GM21529 (cell line): Measurements from ENCODE around the gene ANKRD13C.
"Not testable (repeated sequence)": the region's sequence is repeated elsewhere in the genome, so short reads cannot be mapped to it uniquely, and the experiment has no call there.

ENCODE experiments used
- ATAC-seq: cut with Tn5 transposase; IDR thresholded peaks from one replicate; pipeline ENCODE4 v1.9.1; 2021; ENCODE audit not compliant: unreplicated experiment

Gene ANKRD13C

DNA sequence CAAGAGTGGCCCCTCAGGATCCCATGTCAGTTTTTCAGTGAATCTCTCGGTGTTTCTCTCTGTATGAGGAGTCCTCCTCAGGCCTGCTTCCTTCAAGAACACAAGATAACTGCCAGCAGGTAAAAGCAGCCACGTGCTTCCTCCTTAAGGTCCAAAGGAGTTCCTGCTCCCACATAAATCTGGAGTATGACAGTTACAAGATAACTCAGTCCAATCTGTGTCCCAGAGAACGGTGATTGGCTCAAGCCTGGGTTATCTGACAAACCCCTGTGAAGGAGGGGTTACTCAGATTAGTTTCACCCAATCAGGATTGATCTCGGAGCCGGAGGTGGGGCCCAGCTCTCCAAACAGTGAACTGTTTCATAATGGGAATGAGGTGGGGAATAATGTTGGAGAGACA lies 5.8 kb upstream of the ANKRD13C start:
- ATAC-seq, result no peak

DNA sequence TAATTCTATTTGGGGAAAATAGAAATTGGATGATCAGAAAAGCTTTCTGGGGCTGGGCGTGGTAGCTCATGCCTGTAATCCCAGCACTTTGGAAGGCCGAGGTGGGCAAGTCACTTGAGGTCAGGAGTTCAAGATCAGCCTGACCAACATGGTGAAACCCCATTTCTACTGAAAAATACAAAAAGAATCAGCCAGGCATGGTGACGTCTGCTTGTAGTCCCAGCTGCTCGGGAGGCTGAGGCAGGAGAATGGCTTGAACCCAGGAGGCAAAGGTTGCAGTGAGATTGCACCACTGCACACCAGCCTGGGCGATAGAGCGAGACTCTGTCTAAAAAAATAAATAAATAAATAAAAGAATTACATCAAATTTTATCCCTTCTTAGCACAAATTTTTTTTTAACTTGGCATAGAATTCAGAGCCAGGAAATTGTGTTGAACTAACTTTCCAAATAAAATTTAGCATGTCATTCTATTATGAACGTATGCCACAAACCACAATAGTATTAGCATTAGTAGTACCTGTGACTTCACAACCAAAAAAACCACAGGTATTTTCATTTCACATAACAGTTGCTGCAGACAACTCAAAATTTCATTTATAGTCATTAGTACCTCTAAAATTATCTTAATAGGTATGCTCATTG lies 4.5 kb upstream of the ANKRD13C start:
- ATAC-seq, result peak; percentile 37

DNA sequence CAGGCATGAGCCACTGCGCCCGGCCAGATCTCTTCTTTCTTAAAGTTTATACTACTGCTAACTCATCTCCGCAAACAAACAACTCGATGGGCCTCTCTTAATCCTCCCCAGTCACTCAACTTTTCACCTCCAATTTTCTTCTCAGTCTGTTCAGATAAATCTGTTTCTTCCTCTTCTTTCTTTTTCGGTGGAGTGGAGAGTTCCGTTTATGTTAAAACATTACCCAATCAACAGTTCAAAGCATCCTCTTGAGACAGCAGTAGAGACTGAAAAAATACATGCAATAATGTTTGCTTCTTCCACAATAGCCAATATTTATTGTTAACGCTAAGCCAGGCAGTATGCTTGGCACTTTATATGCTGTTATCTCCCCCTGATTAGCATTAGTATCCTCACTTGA lies 1.4 kb upstream of the ANKRD13C start:
- no peak for ATAC-seq

DNA sequence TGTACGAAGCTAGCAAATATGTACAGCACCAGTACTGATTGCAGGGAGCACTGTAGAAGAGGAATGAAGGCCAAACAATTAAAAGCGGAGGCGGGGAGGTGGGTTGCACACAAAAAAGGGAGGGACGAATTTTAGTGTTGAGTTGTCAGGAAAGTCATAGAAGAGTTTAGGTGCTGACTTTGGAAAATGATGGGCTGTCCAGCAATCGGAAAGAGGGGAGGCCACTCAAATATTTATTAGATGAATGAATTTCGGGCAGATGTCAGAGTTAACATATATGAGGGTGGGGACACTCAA lies 537 bp upstream of the ANKRD13C start:
- ATAC-seq, result no peak

DNA sequence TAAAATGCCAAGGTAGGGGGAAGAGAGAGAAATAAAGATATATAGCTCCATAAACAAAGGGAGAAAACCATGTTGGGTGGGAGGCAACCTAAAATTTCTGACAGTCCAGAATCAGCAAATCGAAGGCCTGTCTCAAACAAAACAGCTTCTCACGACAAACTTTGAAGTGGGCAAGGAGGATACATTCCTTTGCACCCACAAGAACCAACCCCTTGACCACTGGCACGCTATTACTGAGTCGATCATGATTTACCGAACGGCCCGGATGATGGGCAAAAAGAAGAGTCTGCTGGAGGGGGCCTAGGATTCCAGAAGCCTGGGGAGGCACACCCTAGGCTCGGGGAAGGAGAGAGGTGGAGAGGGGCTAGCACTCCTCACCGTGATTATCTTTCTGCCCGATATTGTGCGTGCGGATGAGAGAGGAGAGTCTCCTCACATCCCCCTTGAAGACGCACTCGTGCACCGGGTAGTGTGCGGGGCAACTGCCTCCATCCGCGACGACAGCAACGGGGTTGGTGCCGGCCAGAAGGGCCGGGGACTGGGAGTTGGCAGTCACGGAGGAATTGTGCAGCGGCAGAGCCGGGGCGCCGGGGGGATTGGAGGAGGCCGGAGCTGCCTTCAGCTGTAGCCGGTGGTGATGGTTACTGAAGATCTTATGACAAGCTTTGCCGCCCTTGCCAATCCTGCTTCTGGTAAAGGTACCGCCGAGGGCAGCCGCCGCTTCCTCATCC lies 756 bp downstream of the ANKRD13C start:
- ATAC-seq, result peak; percentile 20

DNA sequence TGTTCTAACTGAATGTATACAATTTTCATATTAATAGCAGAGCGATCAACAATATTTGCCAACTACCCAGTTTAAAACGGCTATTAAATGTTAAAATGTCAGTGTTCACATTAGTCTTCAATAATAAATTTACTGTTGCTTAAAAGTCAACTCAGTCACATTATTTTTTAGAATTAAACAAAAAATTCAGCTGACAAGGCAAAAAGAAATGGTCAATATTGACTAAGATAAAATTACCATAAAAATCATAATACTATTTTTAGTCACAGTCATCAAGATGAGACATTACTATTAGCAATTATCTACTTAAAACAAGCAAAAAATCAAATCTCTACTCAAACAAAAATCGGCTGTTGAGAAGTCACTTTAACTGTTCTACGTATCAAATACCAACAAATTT lies 1.5 kb downstream of the ANKRD13C start:
- ATAC-seq, result no peak

DNA sequence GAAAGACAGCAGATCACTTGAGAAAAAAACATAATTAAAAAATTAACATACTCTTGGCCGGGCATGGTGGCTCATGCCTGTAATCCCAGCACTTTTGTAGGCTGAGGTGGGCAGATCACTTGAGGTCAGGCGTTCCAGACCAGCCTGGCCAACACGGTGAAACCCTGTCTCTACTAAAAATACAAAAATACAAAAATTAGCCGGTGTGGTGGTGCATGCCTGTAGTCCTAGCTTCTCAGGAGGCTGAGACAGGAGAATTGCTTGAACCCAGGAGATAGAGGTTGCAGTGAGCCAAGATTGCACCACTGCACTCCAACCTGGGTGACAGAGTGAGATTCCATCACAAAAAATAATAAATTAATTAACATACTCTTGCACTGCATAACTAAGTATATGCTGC lies 4.7 kb downstream of the ANKRD13C start:
- not testable (repeated sequence) for ATAC-seq

DNA sequence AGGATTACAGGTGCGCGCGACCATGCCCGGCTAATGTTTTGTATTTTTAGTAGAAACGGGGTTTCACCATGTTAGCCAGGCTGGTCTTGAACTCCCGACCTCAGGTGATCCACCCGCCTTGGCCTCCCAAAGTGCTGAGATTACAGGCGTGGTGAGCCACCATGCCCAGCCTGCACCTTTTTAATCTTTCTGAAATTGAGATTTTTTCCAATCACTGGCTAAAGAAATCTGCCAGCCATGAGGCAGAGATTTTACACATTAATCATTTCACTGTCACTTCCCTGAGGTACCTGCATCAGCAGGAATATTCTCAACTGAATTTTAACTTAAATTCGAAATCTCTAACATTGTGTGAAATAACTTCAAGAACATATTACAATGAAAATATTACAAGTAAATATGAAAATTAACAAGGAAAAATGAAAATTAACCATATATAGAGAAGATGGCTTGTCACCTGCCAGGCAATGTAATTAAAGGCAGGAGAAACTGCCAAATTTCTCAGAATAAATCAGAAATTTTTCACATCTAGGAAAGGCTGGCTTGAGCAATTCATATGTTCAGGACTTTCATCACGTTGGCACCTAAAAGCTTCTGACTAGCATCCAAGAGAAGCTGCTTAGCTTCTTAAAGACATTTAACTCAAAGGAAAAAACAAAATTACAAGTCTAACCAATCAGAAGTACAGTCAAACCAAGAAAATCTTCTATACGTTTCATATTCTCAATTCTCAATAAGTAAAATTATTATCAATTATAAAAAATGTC lies 5.9 kb downstream of the ANKRD13C start:
- ATAC-seq, result no peak

DNA sequence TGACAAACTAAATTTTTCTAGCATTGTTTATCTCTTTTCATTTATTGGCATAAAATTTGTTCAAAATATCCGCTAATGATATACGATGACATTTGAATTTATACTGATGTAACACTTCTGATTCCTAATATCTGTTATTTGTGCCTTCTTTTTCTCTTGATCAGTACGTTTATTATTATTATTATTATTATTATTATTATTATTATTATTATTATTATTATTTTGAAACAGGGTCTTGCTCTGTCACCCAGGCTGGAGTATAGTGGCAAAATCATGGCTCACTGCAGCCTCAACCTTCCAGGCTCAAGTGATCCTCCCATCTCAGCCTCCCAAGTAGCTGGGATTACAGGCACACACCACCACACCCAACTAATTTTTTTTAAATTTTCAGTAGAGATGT lies 14.9 kb downstream of the ANKRD13C start:
- not testable (repeated sequence) for ATAC-seq

DNA sequence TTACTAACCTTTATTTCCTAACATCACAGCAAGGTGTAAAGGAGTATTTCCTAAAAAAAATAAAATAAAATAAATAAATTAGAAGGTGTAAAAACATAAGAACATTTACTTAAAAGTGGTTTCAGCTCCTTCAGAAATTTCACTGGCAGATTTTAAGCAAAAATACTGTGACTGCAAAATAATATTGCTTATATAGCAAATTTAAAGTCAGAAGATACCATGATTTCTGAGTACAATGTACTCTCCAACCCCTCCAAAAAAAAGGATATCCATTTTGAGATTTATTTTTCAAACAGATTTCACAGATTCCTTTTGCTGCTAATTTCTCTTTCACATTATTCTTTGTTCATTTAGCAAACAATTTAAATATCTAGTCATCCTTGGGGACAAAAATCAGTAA lies 18.5 kb downstream of the ANKRD13C start:
- ATAC-seq, result no peak

DNA sequence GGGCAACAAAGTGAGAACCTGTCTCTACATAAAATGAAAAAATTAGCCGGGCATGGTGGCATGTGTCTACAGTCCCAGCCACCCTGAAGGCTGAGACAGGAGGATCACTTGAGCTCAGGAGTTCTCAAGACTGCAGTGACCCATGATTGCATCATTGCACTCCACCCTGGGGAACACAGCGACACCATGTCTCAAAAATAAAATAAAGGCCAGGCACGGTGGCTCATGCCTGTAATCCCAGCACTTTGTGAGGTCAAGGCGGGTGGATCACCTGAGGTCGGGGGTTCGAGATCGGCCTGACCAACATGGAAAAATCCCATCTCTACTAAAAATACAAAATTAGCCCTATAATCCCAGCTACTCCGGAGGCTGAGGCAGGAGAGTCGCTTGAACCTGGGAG lies 20.1 kb downstream of the ANKRD13C start:
- ATAC-seq, result no peak

DNA sequence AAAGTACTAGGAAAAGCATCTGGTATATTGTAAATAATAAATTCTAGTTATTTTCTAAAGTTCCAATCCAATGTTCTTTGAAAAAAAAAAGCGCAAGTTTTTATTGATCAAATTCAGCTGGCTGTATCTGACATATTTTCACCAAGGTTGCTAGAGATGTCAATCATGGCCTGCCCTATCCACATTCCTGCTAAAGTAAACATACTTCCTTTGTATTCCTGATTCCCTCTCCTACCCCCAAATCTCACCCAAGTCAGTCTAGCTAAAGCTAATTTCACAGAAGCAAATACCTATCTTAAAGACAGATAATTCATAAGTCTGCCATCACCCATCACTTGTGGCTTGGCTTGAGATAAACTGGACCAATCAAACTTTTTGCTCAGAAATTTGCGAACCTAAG lies 21.3 kb downstream of the ANKRD13C start:
- ATAC-seq, result no peak

DNA sequence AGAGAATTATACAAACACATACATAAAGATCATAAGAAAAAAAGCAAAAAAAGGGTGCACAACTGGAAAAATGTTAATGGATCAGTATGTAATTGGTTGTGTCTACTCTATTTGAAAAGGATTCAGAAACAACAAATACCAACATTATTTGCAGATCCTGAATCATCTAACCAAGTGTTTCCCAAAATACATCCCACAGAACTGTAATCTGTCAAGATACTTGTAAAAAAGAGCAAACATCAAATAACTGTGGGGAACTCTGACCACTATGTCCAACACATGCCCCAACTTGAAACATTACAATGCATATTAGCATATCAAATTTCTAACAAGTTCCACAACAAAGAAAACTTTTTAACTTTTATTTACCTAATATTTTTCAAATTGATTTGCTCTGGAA lies 22.6 kb downstream of the ANKRD13C start:
- ATAC-seq, result no peak

DNA sequence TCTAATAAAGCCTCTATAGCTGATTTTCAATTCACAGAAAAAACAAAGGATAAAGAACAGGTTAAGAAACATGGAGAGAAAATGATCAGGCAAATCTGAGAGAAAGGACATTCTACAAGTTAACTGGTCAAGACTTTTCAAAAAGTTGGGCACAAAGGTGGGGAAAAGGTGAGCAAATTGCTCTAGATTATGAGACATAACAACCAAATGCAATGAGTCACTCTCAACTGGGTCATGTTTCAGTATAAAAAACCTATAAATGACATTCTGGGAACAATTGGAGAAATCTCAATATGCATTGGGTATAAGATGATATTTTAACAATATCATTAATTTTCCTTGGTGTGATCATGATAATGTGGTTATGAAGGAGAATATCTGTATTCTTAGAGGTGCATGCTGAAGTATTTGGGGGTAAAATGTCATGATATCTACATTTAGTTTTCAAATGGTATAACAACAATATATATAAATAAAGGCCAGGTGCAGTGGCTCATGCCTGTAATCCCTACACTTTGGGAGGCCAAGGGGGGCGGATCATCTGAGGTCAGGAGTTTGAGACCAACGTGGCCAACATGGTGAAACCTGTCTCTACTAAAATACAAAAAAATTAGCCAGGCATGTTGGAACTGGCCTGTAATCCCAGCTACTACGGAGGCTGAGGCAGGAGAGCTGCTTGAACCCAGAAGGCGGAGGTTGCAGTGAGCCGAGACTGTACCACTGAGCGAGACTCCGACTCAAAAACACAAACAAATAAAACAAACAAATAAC lies 27.0 kb downstream of the ANKRD13C start:
- no peak for ATAC-seq

DNA sequence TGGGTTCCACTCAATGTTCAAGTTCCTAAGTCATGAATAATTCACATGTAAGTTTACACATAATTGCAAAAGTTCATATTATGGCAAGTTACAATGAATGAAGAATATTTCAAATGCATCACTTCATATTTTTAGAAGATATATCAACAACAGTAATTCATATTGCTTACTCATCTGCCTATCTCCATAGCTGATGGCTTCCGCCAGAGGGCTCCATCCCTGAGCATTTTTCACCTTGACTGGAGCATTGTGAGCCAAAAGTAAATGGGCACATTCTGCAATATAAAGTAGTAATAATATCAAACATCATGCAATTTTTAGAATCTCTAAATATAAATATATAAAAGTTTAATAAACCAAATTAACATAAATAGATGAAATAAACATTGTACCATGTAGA lies 29.8 kb downstream of the ANKRD13C start:
- no peak for ATAC-seq

DNA sequence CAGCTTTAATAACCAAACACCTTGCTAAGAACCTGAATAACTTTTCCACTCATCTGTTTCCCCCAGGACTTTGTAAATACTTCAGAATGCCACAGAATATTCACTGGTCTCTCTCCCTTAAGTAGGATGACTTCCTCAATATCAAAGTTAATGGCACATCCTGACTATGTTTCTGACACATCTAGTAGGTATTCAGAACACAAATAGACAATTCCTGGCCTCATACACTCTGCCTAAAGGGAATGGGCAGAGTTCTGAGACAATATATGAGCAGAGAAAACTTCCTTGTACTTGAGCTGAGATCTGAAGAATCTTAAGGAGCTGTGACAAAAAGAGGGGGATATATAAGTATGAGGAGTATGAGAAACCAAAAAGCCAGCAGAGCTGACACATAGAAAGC lies 34.8 kb downstream of the ANKRD13C start:
- no peak for ATAC-seq

DNA sequence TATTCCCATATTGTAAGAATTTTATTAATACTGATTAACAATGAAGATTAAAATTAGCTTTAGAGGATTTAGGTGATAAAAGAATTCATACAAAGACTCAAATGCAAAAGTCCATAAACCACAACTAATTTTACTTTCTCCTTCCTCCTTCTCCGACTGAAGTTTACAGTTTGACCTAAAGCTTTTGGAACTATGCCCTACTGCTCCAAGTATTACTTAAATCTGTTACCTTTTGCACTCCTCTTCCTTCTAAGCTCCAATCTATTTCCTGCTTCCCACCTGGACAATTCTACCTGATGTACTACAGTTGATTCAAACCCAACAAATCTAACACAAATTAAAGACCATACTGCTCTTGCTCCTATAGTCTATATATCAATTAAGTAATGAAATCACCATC lies 36.3 kb downstream of the ANKRD13C start:
- no peak for ATAC-seq

DNA sequence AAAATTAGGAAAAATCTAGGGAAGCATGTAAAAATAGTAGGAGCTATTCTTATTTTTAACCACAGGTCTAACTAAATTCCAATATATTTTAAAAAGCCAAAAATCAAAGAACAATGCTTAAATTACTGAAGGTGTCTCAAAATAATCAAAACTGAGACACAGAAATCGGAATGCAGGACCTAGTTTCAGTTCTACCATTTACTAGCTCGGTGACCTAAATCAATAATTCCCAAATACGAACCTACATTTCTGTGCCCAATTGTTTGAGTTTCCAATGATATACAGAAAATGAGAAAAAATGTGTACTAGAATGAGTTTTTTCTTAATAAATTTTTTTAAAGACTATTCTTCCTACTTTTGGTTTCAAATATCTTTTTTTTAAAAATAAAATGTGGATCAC lies 37.4 kb downstream of the ANKRD13C start:
- ATAC-seq, result no peak

DNA sequence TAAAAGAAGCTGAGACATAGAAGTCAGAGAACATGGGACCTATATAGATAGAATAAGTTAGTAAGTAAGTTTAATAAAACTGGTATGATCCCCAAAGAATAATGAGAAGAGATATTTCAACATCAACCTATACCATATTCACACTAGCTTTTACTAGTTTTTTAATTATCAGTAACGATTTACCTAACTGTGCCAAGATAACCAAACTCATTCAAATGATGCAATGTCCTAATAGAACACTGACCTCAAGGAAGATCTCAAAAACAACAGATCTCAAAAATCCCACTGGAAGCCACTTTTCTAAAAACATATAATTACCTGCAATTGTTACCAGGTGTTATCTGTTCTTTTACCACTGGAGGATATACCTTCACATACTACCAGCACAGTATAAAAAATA lies 38.7 kb downstream of the ANKRD13C start:
- ATAC-seq, result no peak

DNA sequence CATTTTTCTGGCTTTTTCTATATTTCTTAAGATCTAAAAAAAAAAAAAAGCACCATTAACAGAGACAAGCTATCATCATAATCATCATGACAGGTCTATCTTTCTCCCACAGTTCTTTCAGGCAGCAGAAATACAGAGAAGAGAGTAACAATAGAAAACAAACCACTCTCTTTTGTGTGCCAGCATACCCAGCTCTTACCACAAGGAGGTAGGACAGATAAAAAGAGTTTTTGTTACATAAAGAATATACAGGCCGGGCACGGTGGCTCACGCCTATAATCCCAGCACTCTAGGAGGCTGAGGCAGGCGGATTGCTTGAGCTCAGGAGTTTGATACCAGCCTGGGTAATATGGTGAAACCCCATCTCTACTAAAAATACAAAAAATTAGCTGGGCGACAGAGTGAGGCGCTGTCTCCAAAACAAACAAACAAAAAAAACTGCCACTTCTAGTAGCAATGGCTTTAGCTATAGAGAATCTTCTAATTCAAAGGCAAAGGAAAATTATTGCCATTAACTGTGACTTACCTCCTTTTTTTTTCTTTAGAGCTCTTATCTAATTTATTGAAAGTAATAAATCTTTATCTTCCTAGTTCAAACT lies 39.7 kb downstream of the ANKRD13C start:
- ATAC-seq, result no peak

DNA sequence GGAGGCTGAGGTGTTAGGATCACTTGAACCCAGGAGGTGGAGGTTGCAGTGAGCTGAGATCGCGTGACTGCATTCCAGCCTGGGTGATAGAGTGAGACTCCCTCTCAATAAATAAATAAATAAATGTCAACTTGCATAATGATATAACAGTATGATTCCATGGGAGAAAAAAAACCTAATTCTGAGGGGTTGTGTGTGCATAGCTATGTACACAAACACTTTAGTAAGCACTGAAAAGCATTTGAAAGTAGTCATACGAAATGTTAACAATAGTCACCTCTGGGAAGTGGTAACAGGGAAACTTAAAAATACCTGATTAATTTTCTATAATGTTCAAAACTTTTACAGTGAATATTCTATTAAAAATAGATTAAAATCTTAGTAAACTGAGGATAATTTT lies 43.2 kb downstream of the ANKRD13C start:
- no peak for ATAC-seq
